A673 (cell line): Measurements from ENCODE around the gene ERC1. TPM values are rescaled to one million over a fixed set of nuclear protein-coding genes. Genes with fewer than 3 reads are reported as not detected.

Experiments used
- BruUV-seq: library from RNA; stranded (reverse); fragments of 400-500 nt; replicated peaks from 2 replicates; lab custom pipeline; 2021; lab: Mats Ljungman, UMichigan
- CTCF ChIA-PET: fragments of 300-600 bp; sonication (Branson Sonifier 250); formaldehyde crosslinking; loops from one replicate; lab custom pipeline; 2022; ENCODE audit warnings: antibody characterized with exemption; lab: Charles Lee
- POLR2A ChIA-PET: fragments of 300-600 bp; sonication (Branson Sonifier 250); formaldehyde crosslinking; loops from one replicate; lab custom pipeline; 2022; ENCODE audit warnings: antibody characterized with exemption; ENCODE audit not compliant: low non-redundant PET; lab: Charles Lee
- DNase-seq: peaks from one replicate; pipeline ENCODE4 v3.0.0-alpha.2; 2015; ENCODE audit warnings: low spot score
- H3K27ac ChIP-seq: fragments of 200-600 bp; sonication (generic); 2 replicates; pipeline ENCODE4 v1.5.1; 2016; ENCODE audit warnings: mixed run types, low read depth, mild to moderate bottlenecking, mixed read lengths, antibody characterized with exemption, low read length; ENCODE audit not compliant: poor library complexity, severe bottlenecking
- H3K27me3 ChIP-seq: fragments of 200-600 bp; sonication (generic); replicated peaks from 2 replicates; pipeline ENCODE4 v1.6.1; 2017; ENCODE audit warnings: mixed run types, low read depth, mild to moderate bottlenecking, mixed read lengths, antibody characterized with exemption, low read length; ENCODE audit not compliant: insufficient read depth, poor library complexity
- H3K36me3 ChIP-seq: fragments of 200-600 bp; sonication (generic); 2 replicates; pipeline ENCODE4 v1.6.1; 2016; ENCODE audit warnings: mixed run types, mild to moderate bottlenecking, mixed read lengths, antibody characterized with exemption, low read length; ENCODE audit not compliant: insufficient read depth, poor library complexity, severe bottlenecking
- H3K4me1 ChIP-seq: fragments of 200-600 bp; sonication (generic); 2 replicates; pipeline ENCODE4 v1.6.1; 2017; ENCODE audit warnings: mixed run types, mild to moderate bottlenecking, mixed read lengths, antibody characterized with exemption, low read length; ENCODE audit not compliant: insufficient read depth, poor library complexity, severe bottlenecking
- H3K4me3 ChIP-seq: fragments of 200-600 bp; sonication (generic); 2 replicates; pipeline ENCODE4 v1.5.1; 2016; ENCODE audit warnings: low read depth, mixed run types, mild to moderate bottlenecking, mixed read lengths, low read length; ENCODE audit not compliant: poor library complexity, severe bottlenecking
- H3K9me3 ChIP-seq: fragments of 200-600 bp; sonication (generic); 2 replicates; pipeline ENCODE4 v1.6.1; 2016; ENCODE audit warnings: mixed run types, low read depth, mild to moderate bottlenecking, mixed read lengths, antibody characterized with exemption, low read length; ENCODE audit not compliant: poor library complexity, severe bottlenecking
- EZH2 ChIP-seq: fragments of 200-600 bp; sonication (generic); IDR thresholded peaks from 2 replicates; pipeline ENCODE4 v1.6.1; 2017; ENCODE audit warnings: borderline replicate concordance, low read depth, mild to moderate bottlenecking, mixed read lengths, antibody characterized with exemption, low read length; ENCODE audit not compliant: poor library complexity, severe bottlenecking
- intact Hi-C: fragments of 100-400 bp; cut with micrococcal nuclease; formaldehyde crosslinking; loops from one replicate; pipeline ENCODE4 v1.10.0; 2022; ENCODE audit not compliant: unreplicated experiment
- total RNA-seq: library from RNA; stranded (reverse); gene quantifications from 2 replicates; pipeline ENCODE4 v1.2.3, GENCODE V29; 2021
- TF ChIP-seq, protein P1 (sequence below): fragments of 300-800, 200-600 bp; sonication (generic); conservative IDR thresholded peaks from 2 replicates; pipeline ENCODE4 v1.5.1; 2017; ENCODE audit warnings: low read depth, mild to moderate bottlenecking, antibody characterized with exemption, low read length, moderate library complexity, mixed read lengths

Gene ERC1
- total RNA-seq, 1 experiment from 2014 or later, result 60.7 TPM

DNA sequence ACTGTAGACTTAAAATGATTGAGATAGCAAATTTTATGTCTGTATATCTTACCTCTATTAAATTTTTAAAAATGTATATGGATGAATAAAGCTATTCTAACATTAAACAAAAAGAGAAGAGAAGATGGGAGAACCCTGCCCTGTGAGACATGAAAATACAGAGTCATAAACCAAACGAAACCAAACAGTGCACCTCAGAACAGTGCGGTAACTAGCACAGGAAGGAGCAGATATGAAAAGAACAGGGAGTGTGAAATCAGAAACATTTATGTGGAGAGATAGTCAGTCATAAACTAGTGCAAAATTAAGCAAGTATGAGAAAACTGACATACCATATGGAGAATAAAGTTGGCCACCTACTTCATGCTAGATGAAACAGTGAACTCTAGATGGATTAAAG is 135.1 kb downstream of the ERC1 start:
- H3K4me1 ChIP-seq, result peaks cover 9% of the 10 kb centered on the region

DNA sequence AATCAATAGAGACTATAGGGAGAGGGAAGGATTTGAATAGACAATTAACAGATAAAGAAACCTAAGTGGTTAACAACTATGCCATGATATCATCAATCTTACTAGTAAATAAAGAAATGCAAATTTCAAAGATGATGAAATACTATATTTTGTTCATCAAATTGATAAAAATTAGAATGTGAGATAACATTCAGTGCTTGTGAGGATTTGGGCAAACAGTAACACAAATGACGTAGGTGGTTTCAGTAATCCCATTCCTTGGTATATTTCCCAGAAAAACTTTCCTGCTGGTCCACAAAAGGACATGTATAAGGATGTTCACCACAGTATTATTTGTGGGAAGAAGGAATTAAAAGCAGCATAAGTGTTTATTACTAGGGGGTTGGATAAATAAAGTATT is 136.0 kb downstream of the ERC1 start:
- CTCF ChIA-PET, result no interaction called here

More for the DNA sequence above, 135.1 kb downstream of the ERC1 start:
- DNase-seq, result no peak
- H3K27ac ChIP-seq, result no peak overlapping the region
- intact Hi-C loops, result no loop called here
- H3K4me3 ChIP-seq, result no peak overlapping the region
- ChIA-PET POLR2A (no interaction called here), CTCF (no interaction called here)
- BruUV-seq, result no TSS peak
- H3K27me3 ChIP-seq, result no peaks in the 10 kb centered on the region
- TF ChIP-seq, protein P1, sequence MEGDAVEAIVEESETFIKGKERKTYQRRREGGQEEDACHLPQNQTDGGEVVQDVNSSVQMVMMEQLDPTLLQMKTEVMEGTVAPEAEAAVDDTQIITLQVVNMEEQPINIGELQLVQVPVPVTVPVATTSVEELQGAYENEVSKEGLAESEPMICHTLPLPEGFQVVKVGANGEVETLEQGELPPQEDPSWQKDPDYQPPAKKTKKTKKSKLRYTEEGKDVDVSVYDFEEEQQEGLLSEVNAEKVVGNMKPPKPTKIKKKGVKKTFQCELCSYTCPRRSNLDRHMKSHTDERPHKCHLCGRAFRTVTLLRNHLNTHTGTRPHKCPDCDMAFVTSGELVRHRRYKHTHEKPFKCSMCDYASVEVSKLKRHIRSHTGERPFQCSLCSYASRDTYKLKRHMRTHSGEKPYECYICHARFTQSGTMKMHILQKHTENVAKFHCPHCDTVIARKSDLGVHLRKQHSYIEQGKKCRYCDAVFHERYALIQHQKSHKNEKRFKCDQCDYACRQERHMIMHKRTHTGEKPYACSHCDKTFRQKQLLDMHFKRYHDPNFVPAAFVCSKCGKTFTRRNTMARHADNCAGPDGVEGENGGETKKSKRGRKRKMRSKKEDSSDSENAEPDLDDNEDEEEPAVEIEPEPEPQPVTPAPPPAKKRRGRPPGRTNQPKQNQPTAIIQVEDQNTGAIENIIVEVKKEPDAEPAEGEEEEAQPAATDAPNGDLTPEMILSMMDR, result no peak
- TF ChIP-seq EZH2, result no peak
- no peaks in the 10 kb centered on the region for H3K36me3 ChIP-seq
- no peaks in the 10 kb centered on the region for H3K9me3 ChIP-seq

DNA sequence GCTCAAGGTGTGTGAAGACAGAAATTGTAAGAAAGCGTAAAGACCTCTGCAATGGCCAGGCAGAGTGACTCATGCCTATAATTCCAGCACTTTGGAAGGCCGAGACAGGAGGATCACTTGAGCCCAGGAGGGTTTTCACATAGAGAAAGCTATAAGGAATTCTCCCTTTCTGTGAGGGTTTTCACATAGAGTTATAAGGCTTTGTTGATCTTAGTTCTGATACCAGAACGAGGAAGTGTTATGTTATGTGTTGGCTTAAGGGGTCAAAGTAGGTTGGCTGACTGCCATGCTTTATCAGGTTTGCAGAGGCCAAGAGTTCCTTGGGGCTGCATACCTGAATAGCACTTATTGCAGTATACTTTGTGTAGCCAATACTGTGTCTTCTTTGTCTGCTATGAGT is 139.1 kb downstream of the ERC1 start:
- DNase-seq, result no peak
- intact Hi-C loops, result no loop called here
- Histone ChIP-seq H3K36me3 (no peaks in the 10 kb centered on the region), H3K4me3 (no peak overlapping the region), H3K4me1 (no peaks in the 10 kb centered on the region), H3K9me3 (no peaks in the 10 kb centered on the region), H3K27me3 (no peaks in the 10 kb centered on the region), H3K27ac (no peak overlapping the region)
- no peak for TF ChIP-seq EZH2
- TF ChIP-seq, protein P1, result no peak
- POLR2A ChIA-PET, result no interaction called here
- CTCF ChIA-PET, result no interaction called here
- no TSS peak for BruUV-seq

More for the DNA sequence above, 136.0 kb downstream of the ERC1 start:
- no peak for TF ChIP-seq EZH2
- TF ChIP-seq, protein P1, result no peak
- H3K4me1 ChIP-seq, result peaks cover 9% of the 10 kb centered on the region
- no peaks in the 10 kb centered on the region for H3K27me3 ChIP-seq
- intact Hi-C loops, result no loop called here
- DNase-seq, result no peak
- H3K27ac ChIP-seq, result no peak overlapping the region
- no peaks in the 10 kb centered on the region for H3K36me3 ChIP-seq
- POLR2A ChIA-PET, result no interaction called here
- no peak overlapping the region for H3K4me3 ChIP-seq
- H3K9me3 ChIP-seq, result no peaks in the 10 kb centered on the region
- no TSS peak for BruUV-seq
